ENCODE measurements around the gene S100Z.

GRCh38 chr5:76850543-76851145 is 830 bp downstream of the S100Z start:
- TF ChIP-seq REST (IDR thresholded peaks at IDR 0.05; ENCODE audit: low read depth, low read length) (no peak), ATF7 (IDR thresholded peaks at IDR 0.05; ENCODE audit: low read depth) (no peak), TAF1 (IDR thresholded peaks at IDR 0.05; ENCODE audit: borderline replicate concordance, low read depth, low read length) (no peak), FOS (IDR thresholded peaks at IDR 0.05; ENCODE audit: borderline replicate concordance, extremely low read depth, insufficient read length) (no peak), IKZF2 (IDR thresholded peaks at IDR 0.05) (no peak), JUNB (IDR thresholded peaks at IDR 0.05) (no peak), HDAC2 (IDR thresholded peaks at IDR 0.05) (no peak), POLR2A (IDR thresholded peaks at IDR 0.05; ENCODE audit: low read depth, low read length) (no peak), POLR2AphosphoS5 (IDR thresholded peaks at IDR 0.05; ENCODE audit: low read length) (no peak), CTCF (IDR thresholded peaks at IDR 0.05 in 2 of 3, conservative IDR thresholded peaks at IDR 0.05 in 1 of 3; ENCODE audit: control insufficient read depth in 2 of 3, extremely low read depth in 1 of 3, insufficient read depth in 1 of 3, low read depth in 3 of 3, low read length in 3 of 3) (no peak), HDGF (IDR thresholded peaks at IDR 0.05) (no peak)
- TF ChIP-seq, protein P1, sequence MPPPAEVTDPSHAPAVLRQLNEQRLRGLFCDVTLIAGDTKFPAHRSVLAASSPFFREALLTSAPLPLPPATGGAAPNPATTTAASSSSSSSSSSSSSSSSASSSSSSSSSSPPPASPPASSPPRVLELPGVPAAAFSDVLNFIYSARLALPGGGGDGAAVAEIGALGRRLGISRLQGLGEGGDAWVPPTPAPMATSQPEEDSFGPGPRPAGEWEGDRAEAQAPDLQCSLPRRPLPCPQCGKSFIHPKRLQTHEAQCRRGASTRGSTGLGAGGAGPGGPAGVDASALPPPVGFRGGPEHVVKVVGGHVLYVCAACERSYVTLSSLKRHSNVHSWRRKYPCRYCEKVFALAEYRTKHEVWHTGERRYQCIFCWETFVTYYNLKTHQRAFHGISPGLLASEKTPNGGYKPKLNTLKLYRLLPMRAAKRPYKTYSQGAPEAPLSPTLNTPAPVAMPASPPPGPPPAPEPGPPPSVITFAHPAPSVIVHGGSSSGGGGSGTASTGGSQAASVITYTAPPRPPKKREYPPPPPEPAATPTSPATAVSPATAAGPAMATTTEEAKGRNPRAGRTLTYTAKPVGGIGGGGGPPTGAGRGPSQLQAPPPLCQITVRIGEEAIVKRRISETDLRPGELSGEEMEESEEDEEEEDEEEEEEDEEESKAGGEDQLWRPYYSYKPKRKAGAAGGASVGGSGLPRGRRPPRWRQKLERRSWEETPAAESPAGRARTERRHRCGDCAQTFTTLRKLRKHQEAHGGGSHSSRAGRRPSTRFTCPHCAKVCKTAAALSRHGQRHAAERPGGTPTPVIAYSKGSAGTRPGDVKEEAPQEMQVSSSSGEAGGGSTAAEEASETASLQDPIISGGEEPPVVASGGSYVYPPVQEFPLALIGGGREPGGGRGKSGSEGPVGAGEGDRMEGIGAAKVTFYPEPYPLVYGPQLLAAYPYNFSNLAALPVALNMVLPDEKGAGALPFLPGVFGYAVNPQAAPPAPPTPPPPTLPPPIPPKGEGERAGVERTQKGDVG (CRISPR knock-in tag; IDR thresholded peaks at IDR 0.05): no peak
- TF ChIP-seq, protein P2, sequence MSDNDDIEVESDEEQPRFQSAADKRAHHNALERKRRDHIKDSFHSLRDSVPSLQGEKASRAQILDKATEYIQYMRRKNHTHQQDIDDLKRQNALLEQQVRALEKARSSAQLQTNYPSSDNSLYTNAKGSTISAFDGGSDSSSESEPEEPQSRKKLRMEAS (IDR thresholded peaks at IDR 0.05; ENCODE audit: low read depth, low read length): no peak
